Measurements from ENCODE around the gene HBM. TPM values are rescaled to one million over a fixed set of nuclear protein-coding genes. Genes with fewer than 3 reads are reported as not detected.
"Not testable (repeated sequence)": the region's sequence is repeated elsewhere in the genome, so short reads cannot be mapped to it uniquely, and the experiment has no call there.

HBM gene
- 10 to 100 TPM in 1 of 4 donors, 1 to 10 TPM in 3; 1.5 to 29.2 (median 3.6) TPM for polyA plus RNA-seq (ENCODE audit: insufficient read length in 4 of 4)

- DNase-seq (ENCODE audit: low read depth in 4 of 4, low spot score in 3 of 4) = no peak
Measured at GRCh38 chr16:165539-166374, at the start of gene HBM. Gene HBM (plus strand): TSS chr16:165978. CDS start chr16:165998, 20 bp downstream.

- no peak for DNase-seq (ENCODE audit: low read depth in 4 of 4, low spot score in 3 of 4)
Measured at GRCh38 chr16:116015-116414, 49.8 kb upstream of the HBM start.

- peak in 1 of 4 donors; percentile 57 for DNase-seq (ENCODE audit: low read depth in 4 of 4, low spot score in 3 of 4)
Measured at GRCh38 chr16:117379-118365, 48.1 kb upstream of the HBM start.

GRCh38 chr16:118857-119256 is 46.9 kb upstream of the HBM start:
- DNase-seq (ENCODE audit: low read depth in 4 of 4, low spot score in 3 of 4) = no peak

- DNase-seq (ENCODE audit: low read depth in 4 of 4, low spot score in 3 of 4) = no peak
Measured at GRCh38 chr16:119295-119694, 46.5 kb upstream of the HBM start.

- no peak for DNase-seq (ENCODE audit: low read depth in 4 of 4, low spot score in 3 of 4)
Measured at GRCh38 chr16:119835-120491, 45.8 kb upstream of the HBM start.

- no peak for DNase-seq (ENCODE audit: low read depth in 4 of 4, low spot score in 3 of 4)
Measured at GRCh38 chr16:120756-121155, 45.0 kb upstream of the HBM start.

GRCh38 chr16:122361-122760 is 43.4 kb upstream of the HBM start:
- no peak for DNase-seq (ENCODE audit: low read depth in 4 of 4, low spot score in 3 of 4)

GRCh38 chr16:123558-124350 is 42.0 kb upstream of the HBM start:
- not testable (repeated sequence) for DNase-seq (ENCODE audit: low read depth in 4 of 4, low spot score in 3 of 4)

GRCh38 chr16:125011-125410 is 40.8 kb upstream of the HBM start:
- DNase-seq (ENCODE audit: low read depth in 4 of 4, low spot score in 3 of 4) = no peak

GRCh38 chr16:129075-129474 is 36.7 kb upstream of the HBM start:
- no peak for DNase-seq (ENCODE audit: low read depth in 4 of 4, low spot score in 3 of 4)

GRCh38 chr16:130533-131173 is 35.1 kb upstream of the HBM start:
- DNase-seq (ENCODE audit: low read depth in 4 of 4, low spot score in 3 of 4) = no peak

GRCh38 chr16:132120-132519 is 33.7 kb upstream of the HBM start:
- DNase-seq (ENCODE audit: low read depth in 4 of 4, low spot score in 3 of 4) = no peak

GRCh38 chr16:133716-134115 is 32.1 kb upstream of the HBM start:
- no peak for DNase-seq (ENCODE audit: low read depth in 4 of 4, low spot score in 3 of 4)

- DNase-seq (ENCODE audit: low read depth in 4 of 4, low spot score in 3 of 4) = no peak
Measured at GRCh38 chr16:138049-138417, 27.7 kb upstream of the HBM start.

- no peak for DNase-seq (ENCODE audit: low read depth in 4 of 4, low spot score in 3 of 4)
Measured at GRCh38 chr16:140175-140857, 25.5 kb upstream of the HBM start.

- DNase-seq (ENCODE audit: low read depth in 4 of 4, low spot score in 3 of 4) = no peak
Measured at GRCh38 chr16:142405-142967, 23.3 kb upstream of the HBM start.

GRCh38 chr16:143047-143446 is 22.7 kb upstream of the HBM start:
- DNase-seq (ENCODE audit: low read depth in 4 of 4, low spot score in 3 of 4) = no peak

GRCh38 chr16:143456-143855 is 22.3 kb upstream of the HBM start:
- DNase-seq (ENCODE audit: low read depth in 4 of 4, low spot score in 3 of 4) = no peak

Data from left renal pelvis (tissue), 4 donors.